ENCODE measurements around the gene DELE1. TPM values are rescaled to one million over a fixed set of nuclear protein-coding genes. Genes with fewer than 3 reads are reported as not detected.

DELE1 gene
- polyA plus RNA-seq, 1 donor from 2014 or later, result 49.6 TPM

DNA sequence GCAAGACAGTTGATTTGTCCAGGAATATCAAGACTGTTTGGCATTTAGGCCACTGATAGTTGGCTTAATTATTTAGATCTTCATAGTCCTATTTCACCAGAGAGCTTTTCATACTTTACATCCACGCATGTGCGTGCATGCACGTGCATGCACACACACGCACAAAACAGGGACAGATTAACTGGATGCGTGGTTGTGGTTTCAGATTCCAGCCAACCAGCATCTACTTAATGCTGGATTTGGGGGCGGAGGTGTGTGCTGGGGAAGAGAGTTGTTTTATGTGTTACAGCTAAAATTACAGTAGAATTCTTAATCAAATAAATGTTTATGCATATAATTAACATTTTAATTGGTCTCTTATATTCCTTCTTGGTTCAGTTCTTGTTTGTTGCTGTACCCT lies 52.5 kb downstream of the DELE1 start:
- H3K4me3 ChIP-seq (ENCODE audit: low read length), result no peak overlapping the region
- no peak overlapping the region for H3K9ac ChIP-seq (ENCODE audit: low read length)
- H3K36me3 ChIP-seq (ENCODE audit: insufficient read depth, low read length), result peaks cover 11% of the 10 kb centered on the region
- no peaks in the 10 kb centered on the region for H3K79me2 ChIP-seq (replicated peaks; ENCODE audit: insufficient read depth, low read length)
- no peak overlapping the region for H2AFZ ChIP-seq (ENCODE audit: low read depth, low read length)
- no peaks in the 10 kb centered on the region for H3K9me3 ChIP-seq (ENCODE audit: low read length)
- no peaks in the 10 kb centered on the region for H3K27me3 ChIP-seq (ENCODE audit: insufficient read depth, low read depth, low read length)
- H3K9me2 ChIP-seq (ENCODE audit: insufficient read depth, low read length), result no peaks in the 10 kb centered on the region
- TF ChIP-seq, protein P1, sequence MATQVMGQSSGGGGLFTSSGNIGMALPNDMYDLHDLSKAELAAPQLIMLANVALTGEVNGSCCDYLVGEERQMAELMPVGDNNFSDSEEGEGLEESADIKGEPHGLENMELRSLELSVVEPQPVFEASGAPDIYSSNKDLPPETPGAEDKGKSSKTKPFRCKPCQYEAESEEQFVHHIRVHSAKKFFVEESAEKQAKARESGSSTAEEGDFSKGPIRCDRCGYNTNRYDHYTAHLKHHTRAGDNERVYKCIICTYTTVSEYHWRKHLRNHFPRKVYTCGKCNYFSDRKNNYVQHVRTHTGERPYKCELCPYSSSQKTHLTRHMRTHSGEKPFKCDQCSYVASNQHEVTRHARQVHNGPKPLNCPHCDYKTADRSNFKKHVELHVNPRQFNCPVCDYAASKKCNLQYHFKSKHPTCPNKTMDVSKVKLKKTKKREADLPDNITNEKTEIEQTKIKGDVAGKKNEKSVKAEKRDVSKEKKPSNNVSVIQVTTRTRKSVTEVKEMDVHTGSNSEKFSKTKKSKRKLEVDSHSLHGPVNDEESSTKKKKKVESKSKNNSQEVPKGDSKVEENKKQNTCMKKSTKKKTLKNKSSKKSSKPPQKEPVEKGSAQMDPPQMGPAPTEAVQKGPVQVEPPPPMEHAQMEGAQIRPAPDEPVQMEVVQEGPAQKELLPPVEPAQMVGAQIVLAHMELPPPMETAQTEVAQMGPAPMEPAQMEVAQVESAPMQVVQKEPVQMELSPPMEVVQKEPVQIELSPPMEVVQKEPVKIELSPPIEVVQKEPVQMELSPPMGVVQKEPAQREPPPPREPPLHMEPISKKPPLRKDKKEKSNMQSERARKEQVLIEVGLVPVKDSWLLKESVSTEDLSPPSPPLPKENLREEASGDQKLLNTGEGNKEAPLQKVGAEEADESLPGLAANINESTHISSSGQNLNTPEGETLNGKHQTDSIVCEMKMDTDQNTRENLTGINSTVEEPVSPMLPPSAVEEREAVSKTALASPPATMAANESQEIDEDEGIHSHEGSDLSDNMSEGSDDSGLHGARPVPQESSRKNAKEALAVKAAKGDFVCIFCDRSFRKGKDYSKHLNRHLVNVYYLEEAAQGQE (IDR thresholded peaks at IDR 0.05; ENCODE audit: borderline replicate concordance), result no peak
- TF ChIP-seq EZH2 (IDR thresholded peaks at IDR 0.05; ENCODE audit: borderline replicate concordance, insufficient read depth, low read length, poor library complexity, severe bottlenecking), result no peak
- no peak for TF ChIP-seq TAF1 (IDR thresholded peaks at IDR 0.05; ENCODE audit: low read depth)
- no peak for TF ChIP-seq MXI1 (conservative IDR thresholded peaks at IDR 0.05; ENCODE audit: poor library complexity, severe bottlenecking)
- no peak for TF ChIP-seq POLR2AphosphoS5 (IDR thresholded peaks at IDR 0.05)
- TF ChIP-seq RAD21 (conservative IDR thresholded peaks at IDR 0.05), result no peak
- TF ChIP-seq EP300 (conservative IDR thresholded peaks at IDR 0.05; ENCODE audit: poor library complexity, severe bottlenecking), result no peak
- no peak for TF ChIP-seq CTCF (IDR thresholded peaks at IDR 0.05; ENCODE audit: poor library complexity, severe bottlenecking)
- no peak for TF ChIP-seq SMC3 (conservative IDR thresholded peaks at IDR 0.05; ENCODE audit: poor library complexity)
- H3K4me2 ChIP-seq (ENCODE audit: low read length), result no peak overlapping the region
- no peaks in the 10 kb centered on the region for H4K20me1 ChIP-seq (ENCODE audit: insufficient read depth)
- H3F3A ChIP-seq (ENCODE audit: insufficient read depth, low read length, poor library complexity, severe bottlenecking), result no peaks in the 10 kb centered on the region
- no peak overlapping the region for H3K27ac ChIP-seq (ENCODE audit: low read length)

DNA sequence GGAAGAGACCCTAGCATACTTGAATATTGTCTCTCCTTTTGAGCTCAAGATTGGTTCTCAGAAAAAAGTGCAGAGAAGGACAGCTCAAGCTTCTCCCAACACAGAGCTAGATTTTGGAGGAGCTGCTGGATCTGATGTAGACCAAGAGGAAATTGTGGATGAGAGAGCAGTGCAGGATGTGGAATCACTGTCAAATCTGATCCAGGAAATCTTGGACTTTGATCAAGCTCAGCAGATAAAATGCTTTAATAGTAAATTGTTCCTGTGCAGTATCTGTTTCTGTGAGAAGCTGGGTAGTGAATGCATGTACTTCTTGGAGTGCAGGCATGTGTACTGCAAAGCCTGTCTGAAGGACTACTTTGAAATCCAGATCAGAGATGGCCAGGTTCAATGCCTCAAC lies 54.7 kb downstream of the DELE1 start:
- Histone ChIP-seq H2AFZ (ENCODE audit: low read depth, low read length) (no peak overlapping the region), H3K9me2 (ENCODE audit: insufficient read depth, low read length) (no peaks in the 10 kb centered on the region), H3K9ac (ENCODE audit: low read length) (no peak overlapping the region), H3K4me3 (ENCODE audit: low read length) (no peak overlapping the region), H3K36me3 (ENCODE audit: insufficient read depth, low read length) (peaks cover 16% of the 10 kb centered on the region), H3K9me3 (ENCODE audit: low read length) (no peaks in the 10 kb centered on the region), H3K79me2 (replicated peaks; ENCODE audit: insufficient read depth, low read length) (no peaks in the 10 kb centered on the region), H3K4me2 (ENCODE audit: low read length) (no peak overlapping the region), H3K27me3 (ENCODE audit: insufficient read depth, low read depth, low read length) (no peaks in the 10 kb centered on the region), H3K27ac (ENCODE audit: low read length) (no peak overlapping the region), H4K20me1 (ENCODE audit: insufficient read depth) (no peaks in the 10 kb centered on the region), H3F3A (ENCODE audit: insufficient read depth, low read length, poor library complexity, severe bottlenecking) (no peaks in the 10 kb centered on the region)
- TF ChIP-seq EZH2 (IDR thresholded peaks at IDR 0.05; ENCODE audit: borderline replicate concordance, insufficient read depth, low read length, poor library complexity, severe bottlenecking), result no peak
- TF ChIP-seq TAF1 (IDR thresholded peaks at IDR 0.05; ENCODE audit: low read depth), result no peak
- TF ChIP-seq RAD21 (conservative IDR thresholded peaks at IDR 0.05), result no peak
- no peak for TF ChIP-seq MXI1 (conservative IDR thresholded peaks at IDR 0.05; ENCODE audit: poor library complexity, severe bottlenecking)
- TF ChIP-seq SMC3 (conservative IDR thresholded peaks at IDR 0.05; ENCODE audit: poor library complexity), result no peak
- no peak for TF ChIP-seq POLR2AphosphoS5 (IDR thresholded peaks at IDR 0.05)
- TF ChIP-seq CTCF (IDR thresholded peaks at IDR 0.05; ENCODE audit: poor library complexity, severe bottlenecking), result no peak
- TF ChIP-seq, protein P1 (IDR thresholded peaks at IDR 0.05; ENCODE audit: borderline replicate concordance), result no peak
- TF ChIP-seq EP300 (conservative IDR thresholded peaks at IDR 0.05; ENCODE audit: poor library complexity, severe bottlenecking), result no peak

All from neural cell (in vitro differentiated cells).